HepG2 (cell line): ENCODE results near the gene LAMC1. TPM values are rescaled to one million over a fixed set of nuclear protein-coding genes. Genes with fewer than 3 reads are reported as not detected.

ENCODE experiments used
- ATAC-seq: fragments of 200-7000 bp; cut with Tn5 transposase; 3 replicates; pipeline ENCODE4 v1.9.1; 2020; ENCODE audit warnings: mild to moderate bottlenecking, moderate library complexity
- BruUV-seq: library from RNA; stranded (reverse); fragments of 400-500 nt; replicated peaks from 2 replicates; lab custom pipeline; 2021; lab: Mats Ljungman, UMichigan
- CTCF ChIA-PET: fragments of 300-600 bp; formaldehyde crosslinking; extraction: SDS; loops from one replicate; lab custom pipeline; 2021; ENCODE audit warnings: low total read pairs, inconsistent platforms, low intra/inter-chr PET ratio; lab: Yijun Ruan, JAX
- POLR2A ChIA-PET: fragments of 350-600 bp; sonication (Branson Sonifier 250); formaldehyde crosslinking; loops from one replicate; lab custom pipeline; 2020; ENCODE audit warnings: antibody characterized with exemption, inconsistent platforms; lab: Yijun Ruan, JAX
- DNase-seq: peaks from one replicate; pipeline ENCODE4 v3.0.0-alpha.2; 2015; ENCODE audit warnings: low spot score
- FAIRE-seq: peaks from 3 replicates; lab custom pipeline; 2011; peaks lifted over from hg19 to GRCh38; lab: Jason Lieb, UNC
- H2AFZ ChIP-seq: one replicate; pipeline ENCODE4 v1.6.1; 2011; ENCODE audit warnings: low read length, inconsistent platforms
- H3K27ac ChIP-seq: fragments of 300-600 bp; 3 replicates; pipeline ENCODE4 v1.8.0; 2011; ENCODE audit warnings: mixed run types, mild to moderate bottlenecking, mixed read lengths, low read length, inconsistent platforms; ENCODE audit not compliant: insufficient read depth; ENCODE audit errors: extremely low read length
- H3K27me3 ChIP-seq, 2 experiments: fragments of 200-600 bp in 1 of 2; 2 replicates in 1 of 2; 3 replicates in 1 of 2; pipeline versions ENCODE4 v1.6.0 to v1.8.0; 2011; ENCODE audit warnings: low read length in 2 of 2, mild to moderate bottlenecking in 2 of 2, moderate library complexity in 2 of 2, inconsistent platforms in 1 of 2; ENCODE audit not compliant: insufficient read depth in 2 of 2, control insufficient read depth in 1 of 2
- H3K36me3 ChIP-seq, 2 experiments: fragments of 200-600 bp in 1 of 2; replicated peaks in 1 of 2; 2 replicates in 1 of 2; 3 replicates in 1 of 2; pipeline versions ENCODE4 v1.5.1 to v1.8.0; 2011; ENCODE audit warnings: low read length in 2 of 2, inconsistent platforms in 1 of 2; ENCODE audit not compliant: insufficient read depth in 2 of 2, control insufficient read depth in 1 of 2
- H3K4me1 ChIP-seq: 2 replicates; pipeline ENCODE4 v1.5.1; 2012; ENCODE audit warnings: low read length, inconsistent platforms; ENCODE audit not compliant: insufficient read depth
- H3K4me2 ChIP-seq: 2 replicates; pipeline ENCODE4 v1.6.0; 2011; ENCODE audit warnings: low read depth, low read length, inconsistent platforms
- H3K4me3 ChIP-seq, 3 experiments: fragments of 200-600 bp in 1 of 3; sonication (generic), shearing (Covaris generic) in 1 of 3; replicated peaks in 1 of 3; 2 replicates each; pipeline ENCODE4 v1.5.1; 2011 to 2016; ENCODE audit warnings: low read length in 3 of 3, inconsistent platforms in 2 of 3, low read depth in 2 of 3, mild to moderate bottlenecking in 2 of 3, control low read depth in 1 of 3, mixed read lengths in 1 of 3; ENCODE audit not compliant: insufficient read depth in 1 of 3
- H3K79me2 ChIP-seq: one replicate; pipeline ENCODE4 v1.6.1; 2011; ENCODE audit warnings: low read length, inconsistent platforms; ENCODE audit not compliant: insufficient read depth
- H3K9ac ChIP-seq: 2 replicates; pipeline ENCODE4 v1.6.0; 2011; ENCODE audit warnings: mild to moderate bottlenecking, low read depth, low read length, inconsistent platforms; ENCODE audit not compliant: insufficient read depth
- H3K9me3 ChIP-seq: 2 replicates; pipeline ENCODE4 v1.5.1; 2012; ENCODE audit warnings: mild to moderate bottlenecking, low read length
- H4K20me1 ChIP-seq: 2 replicates; pipeline ENCODE4 v1.6.0; 2011; ENCODE audit warnings: inconsistent platforms, mild to moderate bottlenecking, low read length, moderate library complexity; ENCODE audit not compliant: insufficient read depth
- FOXJ3 ChIP-seq: sonication (generic); formaldehyde crosslinking; IDR thresholded peaks from 2 replicates; pipeline ENCODE4 v1.4.0; 2020; ENCODE audit warnings: missing genetic modification reagents, mild to moderate bottlenecking, borderline replicate concordance
- GATAD2A ChIP-seq: IDR thresholded peaks from 2 replicates; pipeline ENCODE4 v1.6.1; 2016
- HNF4A ChIP-seq: sonication (generic); formaldehyde crosslinking; IDR thresholded peaks from 2 replicates; pipeline ENCODE4 v1.4.0; 2020; ENCODE audit warnings: missing genetic modification reagents
- TEAD3 ChIP-seq: optimal IDR thresholded peaks from 2 replicates; pipeline ENCODE3; 2016; ENCODE audit warnings: borderline replicate concordance
- ZBTB40 ChIP-seq, 2 experiments: fragments of 450-650 bp in 1 of 2; sonication (generic) in 1 of 2; formaldehyde crosslinking in 1 of 2; IDR thresholded peaks; 2 replicates each; pipeline versions ENCODE4 v1.6.1 to v1.8.0; 2016 to 2022; ENCODE audit warnings: antibody characterized with exemption in 1 of 2, mild to moderate bottlenecking in 1 of 2, missing genetic modification reagents in 1 of 2
- ZNF292 ChIP-seq: sonication (generic); formaldehyde crosslinking; IDR thresholded peaks from 2 replicates; pipeline ENCODE4 v1.8.1; 2022; ENCODE audit warnings: mild to moderate bottlenecking, low read depth, missing genetic modification reagents, borderline replicate concordance
- WGBS: methylation state at CpG from one replicate; pipeline ENCODE4 v1.1.6; 2017; ENCODE audit warnings: low lambda C conversion rate; 5-methylcytosine and 5-hydroxymethylcytosine counted together
- in situ Hi-C: cut with HindIII; loops from 2 replicates; pipeline ENCODE4 v1.10.0; 2017; ENCODE audit warnings: low pct_unique_long_range_greater_than_20kb; ENCODE audit not compliant: extremely low pct_ligation_motif_present
- intact Hi-C: fragments of 100-400 bp; cut with micrococcal nuclease; formaldehyde crosslinking; loops from one replicate; pipeline ENCODE4 v1.10.0; 2022; ENCODE audit not compliant: unreplicated experiment
- polyA plus RNA-seq, 8 experiments: library from polyadenylated mRNA; depleted of rRNA in 3 of 8; stranded (reverse) in 7 of 8; unstranded in 1 of 8; fragments of >200 nt; fragmentation: Illumina TruSeq in 4 of 8; extraction: Trizol in 4 of 8; gene quantifications; 2 replicates each; pipeline versions ENCODE4 v1.2.1 to v1.2.3, GENCODE V29; 2011 to 2016; ENCODE audit warnings: low read depth in 4 of 8, missing spikeins in 1 of 8, mixed read lengths in 1 of 8; ENCODE audit not compliant: insufficient read depth in 1 of 8
- total RNA-seq, 5 experiments: library from RNA; depleted of rRNA; stranded (reverse); fragments of >200 nt; fragmentation: Illumina TruSeq; extraction: Trizol; gene quantifications; 2 replicates each; pipeline ENCODE4 v1.2.3, GENCODE V29; 2016; ENCODE audit warnings: low read depth in 1 of 5

Gene LAMC1
- total and polyA plus RNA-seq, 2 of the 13 experiments (the other 11 are each of a cell fraction or from before 2014, with no cell fraction given): 58.5 to 137 TPM

GRCh38 chr1:183098317-183098716, 75.1 kb downstream of the LAMC1 start:
- ChIA-PET POLR2A (no interaction called here), CTCF (no interaction called here)
- in situ Hi-C loops (no loop called here), intact Hi-C loops (no loop called here)
- Histone ChIP-seq H3K27me3 (no peaks in the 10 kb centered on the region), H3K4me1 (peaks cover 73% of the 10 kb centered on the region), H3K9ac (no peak overlapping the region), H2AFZ (no peak overlapping the region), H3K36me3 (peaks cover under 1 to 4% of the 10 kb centered on the region in 2 experiments; a peak in 3 of 5 replicates), H3K4me2 (peak overlapping the region; percentile 30), H3K9me3 (no peaks in the 10 kb centered on the region), H3K4me3 (peak overlapping the region in 1 of 3 experiments; percentile 13; a peak in 1 of 6 replicates), H3K27ac (peak overlapping the region; percentile 20), H4K20me1 (0 out of 2 replicates have a peak, but pooled peaks cover 7% of the 10 kb centered on the region), H3K79me2 (peaks cover 49% of the 10 kb centered on the region)
- peak; percentile 35; the same call in 1 of the 2 replicates for TF ChIP-seq HNF4A (CRISPR knock-in tag)
- TF ChIP-seq ZNF292: peak; percentile 22; the same call in 1 of the 2 replicates
- 0 out of 2 replicates have a peak, but pooled peaks have one; percentile 8 for TF ChIP-seq GATAD2A (CRISPR knock-in tag)
- peak; percentile 45 for TF ChIP-seq ZBTB40 (IDR thresholded peaks at IDR 0.05)
- peak; percentile 33; the same call in 1 of the 2 replicates for TF ChIP-seq ZBTB40 (CRISPR knock-in tag; IDR thresholded peaks at IDR 0.05)
- no peak for TF ChIP-seq TEAD3 (CRISPR knock-in tag)
- TF ChIP-seq FOXJ3 (CRISPR knock-in tag): no peak
- FAIRE-seq (peak; percentile 44), ATAC-seq (peak; percentile 82), DNase-seq (peak; percentile 37)
- BruUV-seq: no TSS peak
- 50% methylated on average over 2 of the region's 2 CpGs for whole genome bisulfite sequencing
